OCI-LY3 (cell line): ENCODE results near the gene TRIM69.
A peak's percentile ranks its signal among the peaks of the same experiment; 100 is the strongest.

Source experiments
- H2AFZ ChIP-seq: fragments of 200-600, 300-600 bp; shearing (Covaris generic); 2 replicates; pipeline ENCODE4 v1.6.0; 2014; ENCODE audit warnings: antibody characterized with exemption, low read depth, low read length
- H3K27ac ChIP-seq: fragments of 200-600, 300-600 bp; sonication (generic); 2 replicates; pipeline ENCODE4 v1.5.1; 2014; ENCODE audit warnings: mild to moderate bottlenecking, low read length, moderate library complexity, mixed read lengths
- H3K27me3 ChIP-seq: fragments of 200-600, 300-600 bp; sonication (generic); 2 replicates; pipeline ENCODE4 v1.6.1; 2014; ENCODE audit warnings: low read depth, low read length, mixed read lengths
- H3K36me3 ChIP-seq: fragments of 200-600, 300-600 bp; sonication (generic); replicated peaks from 2 replicates; pipeline ENCODE3; 2014; ENCODE audit warnings: low read depth, low read length, mixed read lengths
- H3K4me1 ChIP-seq: fragments of 300-600, 200-600 bp; sonication (generic); 2 replicates; pipeline ENCODE4 v1.6.1; 2014; ENCODE audit warnings: low read length, mixed read lengths
- H3K4me2 ChIP-seq: fragments of 200-600, 300-600 bp; sonication (generic); 2 replicates; pipeline ENCODE4 v1.6.1; 2014; ENCODE audit warnings: low read length, mixed read lengths
- H3K4me3 ChIP-seq: fragments of 300-600, 200-600 bp; sonication (generic); 2 replicates; pipeline ENCODE4 v1.5.1; 2014; ENCODE audit warnings: antibody characterized with exemption, mild to moderate bottlenecking, low read length, moderate library complexity
- H3K79me2 ChIP-seq: fragments of 300-600, 200-600 bp; shearing (Covaris generic); 2 replicates; pipeline ENCODE4 v1.6.1; 2014; ENCODE audit warnings: mild to moderate bottlenecking, low read length, mixed read lengths
- H3K9ac ChIP-seq: fragments of 300-600, 200-600 bp; shearing (Covaris generic); 2 replicates; pipeline ENCODE4 v1.6.0; 2014; ENCODE audit warnings: mild to moderate bottlenecking, low read length, moderate library complexity
- H3K9me3 ChIP-seq: fragments of 200-600, 300-600 bp; shearing (Covaris generic); 2 replicates; pipeline ENCODE4 v1.6.1; 2014; ENCODE audit warnings: low read length, mixed read lengths; ENCODE audit not compliant: insufficient read depth
- H4K20me1 ChIP-seq: fragments of 200-600, 300-600 bp; sonication (generic); 2 replicates; pipeline ENCODE4 v1.6.1; 2016; ENCODE audit warnings: low read length, mixed read lengths; ENCODE audit not compliant: insufficient read depth
- EZH2phosphoT487 ChIP-seq: fragments of 200-600 bp; shearing (Covaris generic); IDR thresholded peaks from 2 replicates; pipeline ENCODE4 v1.6.1; 2018; ENCODE audit warnings: antibody characterized with exemption, mixed run types, low read depth
- TF ChIP-seq, protein P1 (sequence below): fragments of 200-600, 300-600 bp; sonication (generic); IDR thresholded peaks from 2 replicates; pipeline ENCODE4 v1.5.1; 2014; ENCODE audit warnings: antibody characterized with exemption, low read length, low read depth

Gene TRIM69

DNA sequence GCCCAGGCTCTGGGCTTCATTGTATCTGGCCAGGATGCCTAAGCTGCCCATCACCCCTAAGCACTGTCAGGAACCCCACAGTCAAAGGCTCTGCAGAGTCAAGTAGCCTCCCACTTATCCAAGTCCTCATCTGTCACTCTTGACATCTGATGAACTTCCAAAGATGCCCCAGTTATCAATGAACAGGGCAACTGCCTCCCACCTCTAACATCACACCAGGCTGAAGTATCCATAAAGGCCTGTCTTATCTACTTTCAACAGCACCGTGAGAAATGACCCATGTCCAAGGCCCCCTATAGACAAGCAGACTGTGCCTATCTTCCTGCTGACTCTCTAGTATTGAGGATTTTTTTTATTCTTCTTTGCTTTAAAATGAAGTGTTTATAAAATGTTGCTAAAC, 56.4 kb downstream of the TRIM69 start:
- H3K27me3 ChIP-seq: no peaks in the 10 kb centered on the region
- H3K27ac ChIP-seq: no peak overlapping the region
- no peak overlapping the region for H3K4me3 ChIP-seq
- no peak overlapping the region for H3K9ac ChIP-seq
- H3K4me2 ChIP-seq: no peak overlapping the region
- TF ChIP-seq, protein P1, sequence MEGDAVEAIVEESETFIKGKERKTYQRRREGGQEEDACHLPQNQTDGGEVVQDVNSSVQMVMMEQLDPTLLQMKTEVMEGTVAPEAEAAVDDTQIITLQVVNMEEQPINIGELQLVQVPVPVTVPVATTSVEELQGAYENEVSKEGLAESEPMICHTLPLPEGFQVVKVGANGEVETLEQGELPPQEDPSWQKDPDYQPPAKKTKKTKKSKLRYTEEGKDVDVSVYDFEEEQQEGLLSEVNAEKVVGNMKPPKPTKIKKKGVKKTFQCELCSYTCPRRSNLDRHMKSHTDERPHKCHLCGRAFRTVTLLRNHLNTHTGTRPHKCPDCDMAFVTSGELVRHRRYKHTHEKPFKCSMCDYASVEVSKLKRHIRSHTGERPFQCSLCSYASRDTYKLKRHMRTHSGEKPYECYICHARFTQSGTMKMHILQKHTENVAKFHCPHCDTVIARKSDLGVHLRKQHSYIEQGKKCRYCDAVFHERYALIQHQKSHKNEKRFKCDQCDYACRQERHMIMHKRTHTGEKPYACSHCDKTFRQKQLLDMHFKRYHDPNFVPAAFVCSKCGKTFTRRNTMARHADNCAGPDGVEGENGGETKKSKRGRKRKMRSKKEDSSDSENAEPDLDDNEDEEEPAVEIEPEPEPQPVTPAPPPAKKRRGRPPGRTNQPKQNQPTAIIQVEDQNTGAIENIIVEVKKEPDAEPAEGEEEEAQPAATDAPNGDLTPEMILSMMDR: no peak
- TF ChIP-seq EZH2phosphoT487: no peak
- H3K36me3 ChIP-seq: no peaks in the 10 kb centered on the region
- no peaks in the 10 kb centered on the region for H3K9me3 ChIP-seq
- no peaks in the 10 kb centered on the region for H4K20me1 ChIP-seq
- H3K4me1 ChIP-seq: no peaks in the 10 kb centered on the region
- no peaks in the 10 kb centered on the region for H3K79me2 ChIP-seq
- H2AFZ ChIP-seq: no peak overlapping the region

DNA sequence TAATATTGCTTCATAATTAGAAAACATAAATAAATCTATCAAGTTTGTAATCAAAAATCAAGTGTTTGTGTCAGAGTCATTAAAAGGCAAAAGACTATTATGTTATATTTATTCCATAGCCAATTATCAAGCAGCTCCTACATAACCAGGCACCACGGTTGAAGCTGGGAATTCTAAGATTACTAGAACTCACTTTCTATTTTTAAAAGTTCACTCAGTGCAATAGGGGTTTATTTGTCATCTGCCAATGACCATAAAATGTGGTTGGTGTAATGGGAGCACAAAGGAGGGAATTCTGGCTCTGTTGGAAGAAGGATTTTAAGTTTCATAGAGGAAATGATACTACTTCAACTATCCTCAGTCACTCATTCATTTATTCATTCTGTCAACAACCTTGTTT, 57.7 kb downstream of the TRIM69 start:
- H3K9me3 ChIP-seq: no peaks in the 10 kb centered on the region
- H4K20me1 ChIP-seq: no peaks in the 10 kb centered on the region
- TF ChIP-seq, protein P1: no peak
- TF ChIP-seq EZH2phosphoT487: no peak

DNA sequence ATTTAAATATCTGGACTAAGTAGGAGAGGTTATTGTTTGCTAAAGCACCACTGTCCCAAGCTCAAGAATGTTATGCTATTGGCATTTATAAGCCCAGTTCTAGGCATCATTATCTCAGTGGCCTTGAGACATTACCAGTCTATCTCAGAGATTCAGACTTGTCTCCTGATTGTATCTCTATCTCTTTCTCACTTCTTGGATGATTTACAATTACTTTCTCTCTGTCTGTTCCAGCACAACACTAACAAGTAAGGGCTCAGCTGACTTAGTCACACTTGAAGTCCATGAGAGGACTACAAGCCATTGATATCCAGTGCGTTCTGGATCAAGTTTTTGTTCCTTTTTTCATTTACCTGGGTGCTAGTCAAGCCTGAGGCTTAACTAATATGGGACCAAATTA, 60.2 kb downstream of the TRIM69 start:
- no peaks in the 10 kb centered on the region for H3K36me3 ChIP-seq
- no peak overlapping the region for H3K9ac ChIP-seq
- H3K4me1 ChIP-seq: no peaks in the 10 kb centered on the region
- no peaks in the 10 kb centered on the region for H3K9me3 ChIP-seq
- no peak overlapping the region for H3K27ac ChIP-seq
- no peaks in the 10 kb centered on the region for H3K79me2 ChIP-seq
- H3K4me3 ChIP-seq: no peak overlapping the region
- no peak for TF ChIP-seq EZH2phosphoT487
- TF ChIP-seq, protein P1: no peak
- no peaks in the 10 kb centered on the region for H3K27me3 ChIP-seq
- no peak overlapping the region for H2AFZ ChIP-seq
- H3K4me2 ChIP-seq: no peak overlapping the region
- no peaks in the 10 kb centered on the region for H4K20me1 ChIP-seq

More for the DNA sequence above, 57.7 kb downstream of the TRIM69 start:
- Histone ChIP-seq H3K27ac (no peak overlapping the region), H3K4me2 (no peak overlapping the region), H3K9ac (no peak overlapping the region), H3K36me3 (no peaks in the 10 kb centered on the region), H3K4me3 (no peak overlapping the region), H3K27me3 (no peaks in the 10 kb centered on the region), H2AFZ (no peak overlapping the region), H3K79me2 (no peaks in the 10 kb centered on the region), H3K4me1 (no peaks in the 10 kb centered on the region)

DNA sequence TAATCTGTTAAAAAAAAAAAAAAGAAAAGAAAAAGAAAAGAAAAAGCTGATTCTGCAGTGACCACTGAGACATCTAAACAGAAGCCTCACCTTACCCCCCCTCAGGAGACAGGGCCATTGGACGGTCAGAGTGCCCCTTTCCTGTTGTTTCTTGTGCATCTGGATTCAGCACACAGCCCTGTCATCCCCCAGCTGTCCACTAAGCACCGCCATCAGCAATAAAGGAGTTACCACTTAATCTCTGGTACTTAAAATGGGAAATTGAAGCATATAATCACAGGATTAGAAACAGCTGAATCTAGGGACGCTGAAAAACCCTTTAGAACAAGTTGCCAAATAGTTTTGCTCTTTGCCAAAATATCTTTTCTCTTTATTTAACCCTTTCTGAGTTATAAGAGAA, 62.5 kb downstream of the TRIM69 start:
- Histone ChIP-seq H3K9me3 (no peaks in the 10 kb centered on the region), H3K4me2 (no peak overlapping the region), H3K9ac (no peak overlapping the region), H2AFZ (no peak overlapping the region), H4K20me1 (no peaks in the 10 kb centered on the region), H3K27ac (no peak overlapping the region), H3K79me2 (no peaks in the 10 kb centered on the region), H3K4me1 (peaks cover 23% of the 10 kb centered on the region), H3K27me3 (no peaks in the 10 kb centered on the region), H3K4me3 (no peak overlapping the region), H3K36me3 (no peaks in the 10 kb centered on the region)
- TF ChIP-seq, protein P1: peak; percentile 33
- TF ChIP-seq EZH2phosphoT487: no peak
